ENCODE results near the gene MRTFA. TPM values are rescaled to one million over a fixed set of nuclear protein-coding genes. Genes with fewer than 3 reads are reported as not detected.
A peak's percentile ranks its signal among the peaks of the same experiment; 100 is the strongest.

The MRTFA gene
- total RNA-seq, 3 donors from 2014 or later: 32.4 to 45.3 (median 35.0) TPM

GRCh38 chr22:40441761-40442390 lies 194.6 kb downstream of the MRTFA start:
- Histone ChIP-seq H3K36me3 (ENCODE audit: low read depth) (no peaks in the 10 kb centered on the region), H3K4me3 (no peak overlapping the region), H3K4me1 (ENCODE audit: low read depth) (peaks cover 10% of the 10 kb centered on the region), H3K9me3 (no peaks in the 10 kb centered on the region)
- intact Hi-C loops (cut with DNase I, micrococcal nuclease): no loop called here
- TF ChIP-seq CTCF (IDR thresholded peaks at IDR 0.05): no peak
- no peak for DNase-seq
- ATAC-seq: no peak

- intact Hi-C loops (cut with DNase I, micrococcal nuclease): loop anchor here (2.0 to 5.0 kb wide), 2 partner anchors 210 to 211 kb away; no protein-coding TSS in a partner anchor
- ATAC-seq (peak; percentile 75), DNase-seq (no peak)
- no peak overlapping the region for H3K4me3 ChIP-seq
- peaks cover 13% of the 10 kb centered on the region for H3K4me1 ChIP-seq (ENCODE audit: low read depth)
- H3K9me3 ChIP-seq: no peaks in the 10 kb centered on the region
- no peak for TF ChIP-seq CTCF (IDR thresholded peaks at IDR 0.05)
- H3K36me3 ChIP-seq (ENCODE audit: low read depth): no peaks in the 10 kb centered on the region
Measured at GRCh38 chr22:40436505-40437431, 199.8 kb downstream of the MRTFA start.

GRCh38 chr22:40434745-40435144 lies 201.8 kb downstream of the MRTFA start:
- H3K9me3 ChIP-seq: no peaks in the 10 kb centered on the region
- no peak for TF ChIP-seq CTCF (IDR thresholded peaks at IDR 0.05)
- intact Hi-C loops (cut with DNase I, micrococcal nuclease): loop anchor here in 1 of 2 donors (5.0 kb wide), 1 partner anchor 213 kb away; no protein-coding TSS in a partner anchor
- H3K36me3 ChIP-seq (ENCODE audit: low read depth): no peaks in the 10 kb centered on the region
- no peak for DNase-seq
- no peak overlapping the region for H3K4me3 ChIP-seq
- no peak for ATAC-seq
- H3K4me1 ChIP-seq (ENCODE audit: low read depth): peaks cover 13% of the 10 kb centered on the region

- intact Hi-C loops (cut with DNase I, micrococcal nuclease): no loop called here
- Histone ChIP-seq H3K4me1 (ENCODE audit: low read depth) (peaks cover 13% of the 10 kb centered on the region), H3K9me3 (no peaks in the 10 kb centered on the region), H3K36me3 (ENCODE audit: low read depth) (no peaks in the 10 kb centered on the region), H3K4me3 (no peak overlapping the region)
- DNase-seq (no peak), ATAC-seq (no peak)
- no peak for TF ChIP-seq CTCF (IDR thresholded peaks at IDR 0.05)
Measured at GRCh38 chr22:40434106-40434505, 202.4 kb downstream of the MRTFA start.

- no peaks in the 10 kb centered on the region for H3K9me3 ChIP-seq
- TF ChIP-seq CTCF (IDR thresholded peaks at IDR 0.05): no peak
- intact Hi-C loops (cut with DNase I, micrococcal nuclease): no loop called here
- H3K4me3 ChIP-seq: no peak overlapping the region
- DNase-seq (no peak), ATAC-seq (no peak)
- no peaks in the 10 kb centered on the region for H3K36me3 ChIP-seq (ENCODE audit: low read depth)
- H3K4me1 ChIP-seq (ENCODE audit: low read depth): peaks cover 13% of the 10 kb centered on the region
Measured at GRCh38 chr22:40433416-40434090, 203.0 kb downstream of the MRTFA start.

Data from mucosa of descending colon (tissue), 3 donors.